Subcutaneous abdominal adipose tissue (tissue), 5 donors: ENCODE data around the gene SLC30A10.
"Not testable (repeated sequence)": the region's sequence is repeated elsewhere in the genome, so short reads cannot be mapped to it uniquely, and the experiment has no call there.

ENCODE experiments used
- H3K27ac ChIP-seq: one replicate; pipeline ENCODE4 v1.7.0; 2013; ENCODE audit warnings: low read depth, mild to moderate bottlenecking, inconsistent platforms, low read length, moderate library complexity
- H3K27me3 ChIP-seq, 5 donors: one replicate each; pipeline ENCODE4 v1.7.0; 2013; ENCODE audit warnings: low read length in 5 of 5, inconsistent platforms in 1 of 5; ENCODE audit not compliant: control insufficient read depth in 5 of 5, insufficient read depth in 4 of 5
- H3K36me3 ChIP-seq, 5 donors: one replicate each; pipeline ENCODE4 v1.7.0; 2013; ENCODE audit warnings: low read length in 5 of 5; ENCODE audit not compliant: control insufficient read depth in 5 of 5, insufficient read depth in 5 of 5
- H3K4me1 ChIP-seq, 5 donors: one replicate each; pipeline ENCODE4 v1.7.0; 2013; ENCODE audit warnings: low read length in 5 of 5, mild to moderate bottlenecking in 3 of 5, moderate library complexity in 1 of 5; ENCODE audit not compliant: control insufficient read depth in 5 of 5, insufficient read depth in 5 of 5
- H3K4me3 ChIP-seq, 5 donors: one replicate each; pipeline ENCODE4 v1.7.0; 2013; ENCODE audit warnings: low read length in 5 of 5, low read depth in 1 of 5
- H3K9ac ChIP-seq, 5 donors: one replicate each; pipeline ENCODE4 v1.7.0; 2013; ENCODE audit warnings: low read length in 5 of 5, mild to moderate bottlenecking in 4 of 5, moderate library complexity in 3 of 5
- H3K9me3 ChIP-seq, 5 donors: one replicate each; pipeline ENCODE4 v1.7.0; 2013; ENCODE audit warnings: low read length in 5 of 5; ENCODE audit not compliant: control insufficient read depth in 5 of 5
- donor health status: healthy.
- donor health status: healthy.
- donor health status: healthy.
- donor health status: healthy.
- donor health status: healthy.

Gene SLC30A10

DNA sequence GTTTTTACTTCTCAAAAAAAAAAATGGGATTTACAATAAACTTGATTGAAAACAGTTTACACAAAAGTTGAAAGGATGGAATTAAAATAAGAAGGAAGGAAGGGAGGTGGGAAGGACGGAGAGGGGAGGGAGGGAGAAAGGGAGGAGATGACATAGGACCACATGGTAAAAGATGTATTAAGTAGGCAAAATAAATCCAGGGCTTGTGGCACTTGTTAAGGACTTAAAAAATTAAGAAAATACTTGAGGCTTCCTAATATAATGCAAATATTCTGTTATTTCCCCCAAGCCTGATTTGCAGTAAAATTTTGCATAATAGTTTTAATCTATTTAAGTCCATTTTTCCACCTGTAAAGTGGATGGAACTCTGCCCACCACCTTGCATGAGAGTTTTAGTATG, 27.5 kb downstream of the SLC30A10 start:
- no peaks in the 10 kb centered on the region for H3K36me3 ChIP-seq
- no peak overlapping the region for H3K9ac ChIP-seq
- peaks cover 0 to 3% (median 0%) of the 10 kb centered on the region in 5 donors for H3K4me1 ChIP-seq
- no peak overlapping the region for H3K27ac ChIP-seq
- no peaks in the 10 kb centered on the region for H3K27me3 ChIP-seq
- H3K4me3 ChIP-seq = no peak overlapping the region
- H3K9me3 ChIP-seq = no peaks in the 10 kb centered on the region

- Histone ChIP-seq H3K9me3 (no peaks in the 10 kb centered on the region), H3K27ac (no peak overlapping the region), H3K9ac (no peak overlapping the region), H3K36me3 (no peaks in the 10 kb centered on the region), H3K27me3 (no peaks in the 10 kb centered on the region), H3K4me1 (peaks cover 0 to 3% (median 0%) of the 10 kb centered on the region in 5 donors), H3K4me3 (no peak overlapping the region)
Measured at GRCh38 chr1:219900201-219900600, 28.2 kb downstream of the SLC30A10 start.

DNA sequence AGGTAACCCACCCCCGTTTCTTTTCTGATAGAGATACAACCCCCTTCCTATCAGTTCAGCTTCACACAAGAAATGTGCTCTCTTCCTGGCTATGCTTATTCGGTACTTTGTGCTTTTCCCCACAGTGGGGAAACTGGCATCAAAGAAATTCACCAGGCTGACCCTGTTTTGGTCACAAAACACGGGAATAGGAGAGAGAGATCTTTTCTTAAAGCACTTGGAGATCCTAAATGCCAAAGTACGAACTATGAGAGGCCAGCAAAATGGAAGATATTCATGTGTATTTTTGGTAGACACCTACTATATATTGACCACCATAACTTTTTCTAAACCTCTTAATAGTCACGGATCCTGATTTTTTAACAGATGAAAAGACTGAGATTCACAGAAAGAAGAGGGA, 30.0 kb downstream of the SLC30A10 start:
- H3K4me3 ChIP-seq = no peak overlapping the region
- H3K27ac ChIP-seq = no peak overlapping the region
- H3K9me3 ChIP-seq = peaks cover 0 to 3% (median 0%) of the 10 kb centered on the region in 5 donors
- H3K36me3 ChIP-seq = no peaks in the 10 kb centered on the region
- no peak overlapping the region for H3K9ac ChIP-seq
- H3K4me1 ChIP-seq = peaks cover 0 to 3% (median 0%) of the 10 kb centered on the region in 5 donors
- peaks cover 0 to 2% (median 0%) of the 10 kb centered on the region in 5 donors for H3K27me3 ChIP-seq

DNA sequence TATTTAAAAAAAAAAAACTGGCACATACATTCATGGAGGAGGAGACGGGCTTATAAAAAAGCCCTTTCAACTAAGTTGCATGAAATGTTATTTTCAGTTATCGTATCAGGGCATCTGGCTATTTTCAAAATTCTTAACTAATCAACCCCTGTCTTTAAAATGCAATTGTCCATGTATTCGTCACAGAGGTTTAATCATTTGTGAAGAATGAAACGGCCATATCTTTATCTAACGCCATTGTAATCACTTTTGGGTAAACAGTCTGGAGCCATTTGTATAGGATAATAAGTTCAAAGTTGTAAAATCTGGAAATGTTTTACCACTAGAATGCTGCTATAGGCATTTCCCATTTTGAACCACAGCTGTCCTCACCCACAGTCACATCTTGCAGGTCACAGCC, 30.4 kb downstream of the SLC30A10 start:
- no peak overlapping the region for H3K27ac ChIP-seq
- H3K27me3 ChIP-seq = peaks cover 0 to 2% (median 0%) of the 10 kb centered on the region in 5 donors
- H3K4me3 ChIP-seq = no peak overlapping the region
- H3K36me3 ChIP-seq = no peaks in the 10 kb centered on the region
- H3K9ac ChIP-seq = no peak overlapping the region
- H3K4me1 ChIP-seq = peaks cover 0 to 2% (median 0%) of the 10 kb centered on the region in 5 donors
- peaks cover 0 to 5% (median 0%) of the 10 kb centered on the region in 5 donors for H3K9me3 ChIP-seq

DNA sequence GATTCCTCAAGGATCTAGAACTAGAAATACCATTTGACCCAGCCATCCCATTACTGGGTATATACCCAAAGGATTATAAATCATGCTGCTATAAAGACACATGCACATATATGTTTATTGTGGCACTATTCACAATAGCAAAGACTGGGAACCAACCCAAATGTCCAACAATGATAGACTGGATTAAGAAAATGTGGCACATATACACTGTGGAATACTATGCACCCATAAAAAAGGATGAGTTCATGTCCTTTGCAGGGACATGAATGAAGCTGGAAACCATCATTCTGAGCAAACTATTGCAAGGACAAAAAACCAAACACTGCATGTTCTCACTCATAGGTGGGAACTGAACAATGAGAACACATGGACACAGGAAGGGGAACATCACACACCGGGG, 36.1 kb downstream of the SLC30A10 start:
- H3K27me3 ChIP-seq, H3K27ac ChIP-seq, H3K4me1 ChIP-seq, H3K9me3 ChIP-seq, H3K36me3 ChIP-seq, H3K9ac ChIP-seq, H3K4me3 ChIP-seq: not testable (repeated sequence)

- not testable (repeated sequence) for H3K4me1 ChIP-seq, H3K36me3 ChIP-seq, H3K4me3 ChIP-seq, H3K27me3 ChIP-seq, H3K9ac ChIP-seq, H3K27ac ChIP-seq, H3K9me3 ChIP-seq
Measured at GRCh38 chr1:219891846-219892245, 36.5 kb downstream of the SLC30A10 start.

DNA sequence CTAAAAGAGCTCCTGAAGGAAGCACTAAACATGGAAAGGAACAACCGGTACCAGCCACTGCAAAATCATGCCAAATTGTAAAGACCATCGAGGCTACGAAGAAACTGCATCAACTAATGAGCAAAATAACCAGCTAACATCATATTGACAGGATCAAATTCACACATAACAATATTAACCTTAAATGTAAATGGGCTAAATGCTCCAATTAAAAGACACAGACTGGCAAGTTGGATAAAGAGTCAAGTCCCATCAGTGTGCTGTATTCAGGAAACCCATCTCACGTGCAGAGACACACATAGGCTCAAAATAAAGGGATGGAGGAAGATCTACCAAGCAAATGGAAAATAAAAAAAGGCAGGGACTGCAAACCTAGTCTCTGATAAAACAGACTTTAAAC, 39.7 kb downstream of the SLC30A10 start:
- H3K4me3 ChIP-seq, H3K27me3 ChIP-seq, H3K36me3 ChIP-seq, H3K27ac ChIP-seq, H3K9me3 ChIP-seq, H3K4me1 ChIP-seq, H3K9ac ChIP-seq: not testable (repeated sequence)

DNA sequence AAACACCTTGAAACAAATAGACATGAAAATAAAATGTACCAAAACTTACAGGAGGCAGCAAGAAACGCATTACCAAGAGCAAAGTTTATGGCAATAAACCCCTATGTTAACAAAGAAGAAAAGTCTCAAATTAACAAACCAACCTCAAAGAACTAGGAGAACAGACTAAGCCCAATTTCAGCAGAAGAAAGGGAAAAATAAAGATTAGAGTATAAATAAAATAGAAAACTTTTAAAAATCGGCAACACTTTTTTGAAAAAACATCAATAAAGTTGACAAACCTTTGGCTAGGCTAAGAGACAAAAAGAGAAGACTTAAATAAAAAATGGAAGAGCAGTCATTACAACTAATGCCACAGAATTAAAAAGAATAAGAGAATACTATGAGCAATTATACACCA, 42.7 kb downstream of the SLC30A10 start:
- H3K4me3 ChIP-seq = no peak overlapping the region
- H3K27me3 ChIP-seq = peaks cover 0 to 2% (median 0%) of the 10 kb centered on the region in 5 donors
- no peaks in the 10 kb centered on the region for H3K36me3 ChIP-seq
- H3K9ac ChIP-seq = no peak overlapping the region
- H3K4me1 ChIP-seq = no peaks in the 10 kb centered on the region
- H3K9me3 ChIP-seq = no peaks in the 10 kb centered on the region
- no peak overlapping the region for H3K27ac ChIP-seq

- Histone ChIP-seq H3K9ac (no peak overlapping the region), H3K4me1 (no peaks in the 10 kb centered on the region), H3K4me3 (no peak overlapping the region), H3K27me3 (peaks cover 0 to 2% (median 0%) of the 10 kb centered on the region in 5 donors), H3K9me3 (no peaks in the 10 kb centered on the region), H3K27ac (no peak overlapping the region), H3K36me3 (no peaks in the 10 kb centered on the region)
Measured at GRCh38 chr1:219883400-219884332, 44.7 kb downstream of the SLC30A10 start.

GRCh38 chr1:219882755-219883154, 45.6 kb downstream of the SLC30A10 start:
- H3K9me3 ChIP-seq = no peaks in the 10 kb centered on the region
- no peak overlapping the region for H3K27ac ChIP-seq
- no peaks in the 10 kb centered on the region for H3K36me3 ChIP-seq
- H3K9ac ChIP-seq = no peak overlapping the region
- H3K4me1 ChIP-seq = no peaks in the 10 kb centered on the region
- H3K4me3 ChIP-seq = no peak overlapping the region
- H3K27me3 ChIP-seq = peaks cover 0 to 2% (median 0%) of the 10 kb centered on the region in 5 donors
